SW 1271 (cell line): Measurements from ENCODE around the gene EPS8L2.

Experiments
- DNase-seq, 2 experiments: peaks; one replicate each; lab custom pipeline; 2025; lab: John Stamatoyannopoulos, UW

The EPS8L2 gene

GRCh38 chr11:763073-763463, 57.0 kb downstream of the EPS8L2 start:
- no peak for DNase-seq

- no peak for DNase-seq
Measured at GRCh38 chr11:763549-764321, 57.7 kb downstream of the EPS8L2 start.

- DNase-seq: no peak
Measured at GRCh38 chr11:764322-765024, 58.4 kb downstream of the EPS8L2 start.

GRCh38 chr11:765025-765801, 59.2 kb downstream of the EPS8L2 start:
- peak in 1 of 2 experiments; percentile 25 for DNase-seq

GRCh38 chr11:765802-766091, 59.7 kb downstream of the EPS8L2 start:
- no peak for DNase-seq

- DNase-seq: no peak
Measured at GRCh38 chr11:766106-766935, 60.3 kb downstream of the EPS8L2 start.

GRCh38 chr11:766936-767210, 60.8 kb downstream of the EPS8L2 start:
- DNase-seq: no peak

- no peak for DNase-seq
Measured at GRCh38 chr11:767238-767637, 61.2 kb downstream of the EPS8L2 start.

GRCh38 chr11:769887-770641, 64.0 kb downstream of the EPS8L2 start:
- no peak for DNase-seq

- no peak for DNase-seq
Measured at GRCh38 chr11:770642-771616, 64.9 kb downstream of the EPS8L2 start.

GRCh38 chr11:771617-772204, 65.7 kb downstream of the EPS8L2 start:
- no peak for DNase-seq

GRCh38 chr11:772429-773390, 66.7 kb downstream of the EPS8L2 start:
- DNase-seq: no peak

- DNase-seq: no peak
Measured at GRCh38 chr11:773425-773824, 67.4 kb downstream of the EPS8L2 start.

- DNase-seq: no peak
Measured at GRCh38 chr11:773830-774229, 67.8 kb downstream of the EPS8L2 start.

GRCh38 chr11:774873-775592, 69.0 kb downstream of the EPS8L2 start:
- no peak for DNase-seq

GRCh38 chr11:776263-776560, 70.2 kb downstream of the EPS8L2 start:
- no peak for DNase-seq

- DNase-seq: peak in 1 of 2 experiments; percentile 50
Measured at GRCh38 chr11:776561-777287, 70.7 kb downstream of the EPS8L2 start.
